CD4-positive, alpha-beta T cell treated with Interleukin-15 for 1 hour (primary cell): Measurements from ENCODE around the gene NES.

Source experiments
- DNase-seq: peaks from one replicate; pipeline ENCODE4 v3.0.0-alpha.2; 2020

Gene NES, protein sequence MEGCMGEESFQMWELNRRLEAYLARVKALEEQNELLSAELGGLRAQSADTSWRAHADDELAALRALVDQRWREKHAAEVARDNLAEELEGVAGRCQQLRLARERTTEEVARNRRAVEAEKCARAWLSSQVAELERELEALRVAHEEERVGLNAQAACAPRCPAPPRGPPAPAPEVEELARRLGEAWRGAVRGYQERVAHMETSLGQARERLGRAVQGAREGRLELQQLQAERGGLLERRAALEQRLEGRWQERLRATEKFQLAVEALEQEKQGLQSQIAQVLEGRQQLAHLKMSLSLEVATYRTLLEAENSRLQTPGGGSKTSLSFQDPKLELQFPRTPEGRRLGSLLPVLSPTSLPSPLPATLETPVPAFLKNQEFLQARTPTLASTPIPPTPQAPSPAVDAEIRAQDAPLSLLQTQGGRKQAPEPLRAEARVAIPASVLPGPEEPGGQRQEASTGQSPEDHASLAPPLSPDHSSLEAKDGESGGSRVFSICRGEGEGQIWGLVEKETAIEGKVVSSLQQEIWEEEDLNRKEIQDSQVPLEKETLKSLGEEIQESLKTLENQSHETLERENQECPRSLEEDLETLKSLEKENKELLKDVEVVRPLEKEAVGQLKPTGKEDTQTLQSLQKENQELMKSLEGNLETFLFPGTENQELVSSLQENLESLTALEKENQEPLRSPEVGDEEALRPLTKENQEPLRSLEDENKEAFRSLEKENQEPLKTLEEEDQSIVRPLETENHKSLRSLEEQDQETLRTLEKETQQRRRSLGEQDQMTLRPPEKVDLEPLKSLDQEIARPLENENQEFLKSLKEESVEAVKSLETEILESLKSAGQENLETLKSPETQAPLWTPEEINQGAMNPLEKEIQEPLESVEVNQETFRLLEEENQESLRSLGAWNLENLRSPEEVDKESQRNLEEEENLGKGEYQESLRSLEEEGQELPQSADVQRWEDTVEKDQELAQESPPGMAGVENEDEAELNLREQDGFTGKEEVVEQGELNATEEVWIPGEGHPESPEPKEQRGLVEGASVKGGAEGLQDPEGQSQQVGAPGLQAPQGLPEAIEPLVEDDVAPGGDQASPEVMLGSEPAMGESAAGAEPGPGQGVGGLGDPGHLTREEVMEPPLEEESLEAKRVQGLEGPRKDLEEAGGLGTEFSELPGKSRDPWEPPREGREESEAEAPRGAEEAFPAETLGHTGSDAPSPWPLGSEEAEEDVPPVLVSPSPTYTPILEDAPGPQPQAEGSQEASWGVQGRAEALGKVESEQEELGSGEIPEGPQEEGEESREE (N-terminal part only)

DNA sequence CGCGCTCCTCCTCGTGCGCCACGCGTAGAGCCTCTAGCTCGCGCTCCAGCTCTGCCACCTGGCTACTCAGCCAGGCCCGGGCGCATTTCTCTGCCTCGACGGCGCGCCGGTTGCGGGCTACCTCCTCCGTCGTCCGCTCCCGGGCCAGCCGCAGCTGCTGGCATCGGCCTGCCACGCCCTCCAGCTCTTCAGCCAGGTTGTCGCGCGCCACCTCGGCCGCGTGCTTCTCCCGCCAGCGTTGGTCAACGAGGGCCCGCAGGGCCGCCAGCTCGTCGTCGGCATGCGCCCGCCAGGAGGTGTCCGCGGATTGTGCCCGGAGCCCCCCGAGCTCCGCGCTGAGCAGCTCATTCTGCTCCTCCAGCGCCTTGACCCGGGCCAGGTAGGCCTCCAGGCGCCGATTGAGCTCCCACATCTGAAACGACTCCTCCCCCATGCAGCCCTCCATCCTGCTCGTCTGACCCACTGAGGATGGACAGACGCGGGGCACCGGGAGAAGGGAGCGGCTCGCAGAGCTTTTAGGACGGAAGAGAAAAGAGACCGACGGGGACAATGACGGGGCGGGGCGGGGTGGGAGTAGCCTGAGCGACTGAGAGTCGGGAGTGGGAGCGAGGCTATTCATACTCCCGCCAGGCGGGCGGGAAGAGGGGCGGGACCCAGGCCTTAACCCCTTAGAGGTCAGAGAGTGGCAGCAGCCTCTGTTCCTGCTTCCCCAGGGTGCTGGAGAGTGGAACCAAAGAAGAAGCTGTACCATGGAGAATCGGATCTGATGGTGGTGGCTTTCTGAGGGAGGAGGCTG, at the start of gene NES:
Gene NES (minus strand): TSS at position 588 of the 796 bp plus-strand sequence. CDS start 143 bp downstream, at position 445.
- no peak for DNase-seq

DNA sequence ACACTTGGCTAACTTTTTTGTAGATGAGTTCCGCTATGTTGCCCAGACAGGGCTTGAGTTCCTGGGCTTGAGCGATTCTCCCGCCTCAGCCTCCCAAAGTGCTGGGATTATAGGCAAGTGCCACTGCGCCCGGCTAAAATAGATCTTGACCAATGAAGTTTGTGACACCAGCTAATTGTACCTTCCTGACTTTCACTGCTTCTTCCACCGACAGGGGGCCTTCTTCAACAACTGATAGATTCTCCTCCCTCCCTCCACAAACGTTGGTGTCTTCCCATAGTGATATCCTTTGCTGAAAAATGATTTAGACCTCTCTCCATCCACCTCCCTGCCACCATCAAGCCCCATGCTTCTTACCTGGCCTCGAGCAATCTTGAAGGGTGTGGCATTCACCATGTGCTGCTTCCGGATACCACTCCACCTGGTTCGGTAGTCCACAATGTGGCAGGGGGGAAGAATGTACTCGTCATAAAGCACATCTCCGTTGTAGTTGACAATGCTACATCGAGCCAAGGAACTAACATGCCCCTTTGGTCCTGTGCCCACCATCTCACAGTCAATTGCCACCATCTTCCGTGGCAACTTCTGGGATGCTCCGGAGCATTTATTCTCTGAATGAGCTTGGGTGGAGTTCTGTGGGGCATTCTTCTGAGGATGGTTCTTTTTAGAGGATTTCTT, 49.5 kb upstream of the NES start:
- peak; percentile 34 for DNase-seq

DNA sequence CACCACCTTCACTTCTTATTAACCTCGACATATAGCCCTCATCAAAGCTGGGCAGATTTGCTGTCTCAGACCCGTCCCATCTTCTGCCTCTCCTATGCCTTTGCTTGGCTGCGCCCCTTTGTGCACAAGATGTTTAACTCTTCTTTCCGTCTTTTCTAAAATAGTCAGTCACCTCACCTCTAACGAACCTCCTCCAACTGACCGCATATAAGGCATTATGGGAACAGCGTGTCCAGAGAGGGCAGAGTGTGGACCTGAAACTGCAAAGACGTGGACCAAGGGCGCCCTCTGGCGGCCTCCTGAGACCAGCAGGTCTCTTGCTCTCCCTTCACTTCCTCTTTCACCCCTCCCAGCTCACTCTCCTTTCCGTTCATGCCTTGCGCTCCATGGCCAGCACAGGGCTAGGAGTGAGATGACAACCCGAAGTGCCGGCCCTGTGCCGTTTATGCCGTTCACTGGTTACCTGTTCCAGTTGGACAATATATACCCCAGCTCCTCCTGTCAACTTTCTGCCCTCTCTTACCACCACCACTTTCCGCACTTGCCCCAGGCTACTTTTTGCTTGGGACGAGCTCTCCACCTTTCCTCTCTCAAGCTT, 48.6 kb upstream of the NES start:
- DNase-seq, result peak; percentile 82

DNA sequence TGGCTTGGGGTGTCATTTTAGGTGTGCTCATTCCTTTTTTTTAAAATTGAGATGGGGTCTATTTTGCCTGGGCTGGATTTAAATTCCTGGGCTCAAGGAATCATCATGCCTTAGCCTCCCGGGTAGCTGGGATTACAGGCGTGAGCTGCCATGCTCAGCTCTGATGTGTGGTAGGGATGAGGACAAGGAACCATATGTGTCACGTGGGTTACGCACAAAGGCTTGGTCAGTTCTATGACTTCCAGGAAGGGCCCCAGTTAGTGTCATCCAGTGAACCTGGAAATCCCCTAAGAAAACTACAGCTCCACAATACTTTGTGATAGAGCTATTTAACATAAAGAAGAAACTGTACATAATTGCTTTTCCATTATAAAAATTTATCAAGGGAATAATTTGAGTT, 44.3 kb upstream of the NES start:
- DNase-seq, result no peak

GRCh38 chr1:156721131-156721530, 43.9 kb upstream of the NES start:
- no peak for DNase-seq

DNA sequence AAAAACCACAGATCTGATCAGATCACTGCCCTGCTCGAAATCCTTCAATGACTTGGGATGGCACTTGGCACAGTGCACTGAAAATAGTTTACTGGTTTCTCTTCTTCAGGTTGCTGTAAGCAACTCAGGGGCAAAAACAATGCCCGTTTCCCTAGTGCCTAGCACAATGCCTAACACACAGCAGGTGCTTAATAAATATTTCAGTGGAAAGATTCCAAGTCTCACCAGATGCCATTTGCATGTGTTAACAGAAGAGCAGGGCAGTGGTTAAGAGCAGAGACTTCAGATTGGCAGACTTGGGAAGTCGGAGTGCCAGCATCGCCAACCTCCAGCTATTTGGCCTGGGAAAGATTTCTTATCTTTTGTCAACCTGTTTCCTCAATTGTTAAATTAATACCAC, 40.1 kb upstream of the NES start:
- DNase-seq, result no peak

DNA sequence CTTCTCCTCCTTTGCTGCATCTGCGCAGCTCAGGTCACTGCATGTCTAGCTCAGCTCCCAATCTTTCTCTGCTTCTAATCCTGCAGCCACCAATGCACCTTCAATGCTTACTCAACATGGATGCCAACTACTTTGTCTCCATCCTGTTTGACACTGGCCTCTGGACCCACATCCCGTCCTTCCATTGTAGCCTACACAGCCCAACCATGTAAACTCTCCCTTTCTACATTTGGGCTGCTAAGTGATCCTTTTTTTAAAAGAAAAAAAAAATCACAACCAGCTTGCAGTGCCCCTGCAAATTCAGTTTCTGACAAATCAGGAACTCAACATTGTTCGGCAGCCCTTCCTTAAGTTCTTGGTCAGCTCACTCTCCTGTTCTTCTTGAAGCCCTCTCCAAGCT, 37.6 kb upstream of the NES start:
- DNase-seq, result no peak

GRCh38 chr1:156712626-156713025, 35.4 kb upstream of the NES start:
- DNase-seq, result no peak

GRCh38 chr1:156711011-156711817, 34.0 kb upstream of the NES start:
- DNase-seq, result no peak

DNA sequence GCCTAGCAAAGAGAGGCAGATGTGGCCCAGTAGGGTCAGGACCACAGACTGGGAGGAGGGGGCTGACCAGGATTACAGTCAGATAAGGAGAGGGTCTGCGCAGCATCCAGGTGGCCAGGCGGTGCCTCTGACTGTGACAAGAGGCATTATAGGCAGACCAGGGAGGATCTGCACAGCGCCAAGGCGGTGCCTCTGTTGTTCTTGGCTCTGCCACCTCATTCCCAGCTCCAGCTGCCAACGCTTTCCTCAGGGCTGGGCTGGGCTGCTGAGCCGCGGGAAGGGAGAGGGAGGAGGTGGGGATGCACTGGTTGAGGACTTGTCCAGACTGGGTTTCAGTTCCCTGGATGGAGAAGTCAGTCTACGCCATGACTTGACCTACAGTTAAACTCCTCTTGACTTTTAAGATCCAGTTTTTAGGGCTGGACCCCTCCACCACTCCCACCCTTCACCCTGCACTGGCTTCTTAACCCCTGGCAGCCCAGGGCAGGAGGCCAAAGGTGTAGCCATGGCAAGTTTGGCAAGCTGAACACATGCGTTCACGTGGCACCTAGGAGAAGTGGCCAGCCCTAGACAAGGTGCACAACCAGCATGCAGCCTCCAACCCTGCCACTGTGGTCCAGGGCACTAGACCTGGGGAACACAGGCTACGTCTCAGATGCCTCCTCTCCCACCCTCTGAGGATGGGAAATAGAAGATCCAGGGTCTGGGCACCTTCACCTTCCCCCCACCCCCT, 32.7 kb upstream of the NES start:
- no peak for DNase-seq

GRCh38 chr1:156709031-156709430, 31.8 kb upstream of the NES start:
- DNase-seq, result no peak

- no peak for DNase-seq
Measured at GRCh38 chr1:156708218-156708661, 31.0 kb upstream of the NES start.

DNA sequence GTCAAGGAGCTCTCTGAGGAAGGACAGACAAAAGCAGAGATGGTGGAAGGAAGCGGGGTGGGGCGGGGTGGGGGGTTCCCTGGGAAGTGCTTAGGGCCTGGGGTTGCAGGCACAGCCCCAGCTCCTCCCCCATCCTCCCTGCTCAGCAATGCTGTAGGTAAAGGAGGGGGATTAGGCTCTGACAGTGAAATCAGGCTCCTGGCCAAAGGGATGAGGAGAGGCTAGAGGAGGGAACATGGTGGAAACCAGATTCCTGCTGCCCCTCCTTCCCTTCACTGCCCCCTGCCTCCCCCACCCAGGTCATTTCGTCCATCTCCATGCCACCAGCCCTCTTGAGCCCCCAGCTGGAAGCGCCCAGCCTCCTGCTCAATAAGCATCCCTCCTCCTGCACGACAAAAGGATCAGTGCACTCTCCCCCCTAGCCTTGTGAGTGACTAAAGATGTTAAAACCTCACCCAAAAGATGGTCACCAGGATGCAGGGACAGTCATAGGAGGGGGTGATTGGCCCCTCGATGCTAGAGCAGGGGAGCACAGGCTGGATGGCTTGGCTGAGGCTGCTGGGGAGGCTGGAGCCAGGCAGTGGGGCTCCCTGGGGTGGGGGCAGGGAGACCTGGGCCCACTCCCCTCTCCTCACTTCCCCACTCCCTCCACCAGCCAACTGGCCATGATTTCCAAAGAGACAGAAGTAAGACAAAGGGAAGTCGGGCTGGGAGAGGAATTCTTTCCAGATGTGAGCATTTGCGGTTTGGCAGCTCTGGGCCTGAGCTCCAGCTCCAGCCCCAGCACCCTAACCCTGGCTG, 30.4 kb upstream of the NES start:
- no peak for DNase-seq

DNA sequence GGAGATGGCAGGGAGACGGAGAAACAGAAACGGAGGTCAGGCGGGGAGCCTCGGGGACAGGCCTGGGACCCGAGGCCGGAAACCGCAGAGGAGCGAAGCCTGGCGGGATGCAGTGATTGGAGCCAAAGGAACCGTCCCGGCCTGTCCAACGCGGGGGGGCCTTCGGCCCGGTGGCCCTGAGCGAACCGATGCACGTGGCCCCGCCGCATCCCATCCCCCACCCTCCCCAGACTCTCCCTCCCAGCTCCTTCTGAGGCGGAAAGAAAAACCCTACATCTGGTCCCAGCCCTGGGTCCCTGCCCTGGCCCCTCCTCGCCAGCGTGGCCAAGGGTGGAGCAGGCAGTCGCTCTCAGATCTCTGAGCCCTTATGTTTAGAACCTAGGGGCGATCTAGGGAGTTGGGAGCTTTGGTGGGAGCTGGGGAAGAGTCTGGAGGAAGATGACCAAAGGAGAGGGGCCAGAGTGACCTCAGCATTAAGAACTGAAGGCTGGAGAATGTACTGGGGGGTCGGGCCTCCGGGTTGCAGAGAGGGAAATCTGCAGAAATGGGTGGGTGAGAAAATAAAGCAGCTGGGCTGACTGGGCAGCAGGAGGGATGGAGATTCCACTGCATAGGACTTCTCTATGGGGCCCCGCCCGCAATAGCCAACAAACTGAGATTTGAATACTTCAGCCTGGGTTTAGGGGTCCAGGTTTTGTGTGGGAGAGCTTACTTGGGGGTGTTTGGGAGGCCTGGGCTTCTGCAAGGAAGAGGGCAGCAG, 29.6 kb upstream of the NES start:
- no peak for DNase-seq

DNA sequence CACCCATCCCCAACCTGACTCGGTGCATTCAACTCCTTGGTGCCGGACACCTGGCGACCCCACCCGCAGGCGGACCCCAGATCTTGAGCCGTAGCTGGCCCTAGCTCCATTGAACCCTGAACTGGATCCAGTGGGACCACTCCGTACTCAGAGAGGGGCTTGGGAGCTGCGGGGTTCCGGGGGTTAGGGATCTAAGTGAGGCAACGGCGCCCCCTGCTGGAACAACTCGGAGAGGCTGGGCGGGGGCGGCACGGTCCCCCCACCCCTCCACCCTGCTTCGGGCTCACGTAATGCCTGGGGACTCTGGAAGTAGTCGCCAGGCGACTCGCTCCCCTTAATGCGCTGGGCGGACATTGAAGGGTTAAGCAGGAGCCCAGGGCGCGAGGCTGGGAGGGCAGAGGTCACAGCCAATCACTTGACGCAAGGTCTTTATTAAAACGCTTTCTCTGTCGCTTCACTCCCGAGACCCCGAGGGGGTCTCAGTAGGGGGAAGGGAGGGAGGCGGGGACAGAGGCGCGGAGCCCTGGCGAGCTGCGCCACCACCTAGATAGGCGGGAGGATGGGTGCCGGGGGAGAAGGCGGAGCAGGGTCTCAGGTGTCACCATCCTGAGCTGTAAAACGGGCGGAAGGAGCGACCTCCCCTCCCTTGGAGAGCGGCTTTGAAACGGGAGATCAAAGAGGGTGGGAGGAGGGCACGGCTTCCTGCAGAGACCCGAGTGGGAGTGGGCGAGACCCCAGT, 28.9 kb upstream of the NES start:
- DNase-seq, result peak; percentile 63

DNA sequence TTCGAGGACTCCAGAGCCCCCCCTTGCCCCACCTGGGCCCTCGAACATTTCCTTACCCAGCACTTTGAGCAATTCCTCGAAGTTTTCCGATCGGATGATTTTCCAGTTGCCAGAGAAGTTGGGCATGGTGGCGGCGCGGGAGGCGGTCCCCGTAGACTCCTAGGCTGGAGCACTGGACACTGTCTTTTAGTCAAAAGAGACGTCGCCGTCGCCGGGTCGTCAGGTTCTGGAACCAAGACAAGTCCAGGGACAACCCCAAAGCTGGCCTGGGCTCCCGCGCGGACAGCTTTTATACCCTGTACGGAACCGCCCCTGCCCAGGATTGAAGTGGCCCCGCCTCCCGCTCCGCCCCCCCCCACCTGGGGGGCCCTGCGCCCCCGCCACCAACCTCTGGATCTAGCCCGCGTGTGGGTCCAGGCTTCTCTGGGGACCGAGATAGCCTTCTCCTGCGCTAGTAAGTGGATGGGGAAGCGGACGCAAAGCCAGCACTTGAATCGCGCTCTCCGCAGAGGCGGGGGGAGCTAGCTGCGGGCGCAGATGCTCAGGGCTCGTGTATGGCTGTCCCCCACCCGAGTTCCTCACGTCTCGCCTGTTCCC, 28.2 kb upstream of the NES start, which contains the start of gene CRABP2:
Gene CRABP2 (minus strand): TSS at position 263 of the 597 bp plus-strand sequence. CDS start 137 bp downstream, at position 126.
- peak; percentile 40 for DNase-seq

- DNase-seq, result no peak
Measured at GRCh38 chr1:156704930-156705320, 27.7 kb upstream of the NES start.
